ENCODE results near the gene HCAR1.
A peak's percentile ranks its signal among the peaks of the same experiment; 100 is the strongest.
"Not testable (repeated sequence)": the region's sequence is repeated elsewhere in the genome, so short reads cannot be mapped to it uniquely, and the experiment has no call there.

HCAR1 gene

GRCh38 chr12:122722387-122722786 lies 8.3 kb downstream of the HCAR1 start:
- DNase-seq (ENCODE audit: insufficient read length, low spot score) (no peak), FAIRE-seq (no peak)
- TF ChIP-seq TAF1 (IDR thresholded peaks at IDR 0.05; ENCODE audit: low read depth, low read length), result no peak
- TF ChIP-seq POLR2A (IDR thresholded peaks at IDR 0.05; ENCODE audit: low read depth, low read length), result no peak
- no peak for TF ChIP-seq SPI1 (IDR thresholded peaks at IDR 0.05; ENCODE audit: low read depth, low read length)
- TF ChIP-seq POLR2AphosphoS5 (IDR thresholded peaks at IDR 0.05; ENCODE audit: low read depth, low read length), result no peak
- no peak for TF ChIP-seq POU2F2 (IDR thresholded peaks at IDR 0.05; ENCODE audit: low read depth, low read length)
- TF ChIP-seq PAX5 (IDR thresholded peaks at IDR 0.05; ENCODE audit: insufficient read depth, low read length, severe bottlenecking), result no peak

DNA sequence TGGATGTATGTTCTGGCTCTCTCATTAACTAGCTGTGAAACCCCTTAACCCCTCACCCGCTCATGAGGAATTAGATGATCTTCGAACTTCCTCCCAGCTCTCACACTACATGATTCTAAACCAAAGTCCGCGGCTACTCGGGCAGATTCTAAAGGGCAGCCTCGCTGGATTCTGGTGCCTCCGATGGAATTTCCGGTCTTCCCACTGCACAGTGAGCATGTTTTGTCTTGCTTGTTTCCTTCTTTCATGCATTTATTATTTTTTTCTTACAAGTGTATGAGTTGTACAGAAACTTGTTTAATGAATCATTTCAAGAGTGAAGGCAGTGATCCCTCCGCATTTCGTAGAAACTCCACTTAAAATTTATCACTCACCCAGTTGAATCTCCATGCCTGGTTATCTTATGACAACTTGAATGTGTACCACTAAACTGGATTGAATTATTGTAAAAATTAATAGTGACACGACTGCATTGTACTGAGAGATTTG lies 9.5 kb downstream of the HCAR1 start:
- FAIRE-seq, result no peak
- no peak for TF ChIP-seq POU2F2 (IDR thresholded peaks at IDR 0.05; ENCODE audit: low read depth, low read length)
- TF ChIP-seq SPI1 (IDR thresholded peaks at IDR 0.05; ENCODE audit: low read depth, low read length), result no peak
- TF ChIP-seq POLR2A (IDR thresholded peaks at IDR 0.05; ENCODE audit: low read depth, low read length), result no peak
- no peak for TF ChIP-seq TAF1 (IDR thresholded peaks at IDR 0.05; ENCODE audit: low read depth, low read length)
- no peak for TF ChIP-seq POLR2AphosphoS5 (IDR thresholded peaks at IDR 0.05; ENCODE audit: low read depth, low read length)
- no peak for TF ChIP-seq PAX5 (IDR thresholded peaks at IDR 0.05; ENCODE audit: insufficient read depth, low read length, severe bottlenecking)

DNA sequence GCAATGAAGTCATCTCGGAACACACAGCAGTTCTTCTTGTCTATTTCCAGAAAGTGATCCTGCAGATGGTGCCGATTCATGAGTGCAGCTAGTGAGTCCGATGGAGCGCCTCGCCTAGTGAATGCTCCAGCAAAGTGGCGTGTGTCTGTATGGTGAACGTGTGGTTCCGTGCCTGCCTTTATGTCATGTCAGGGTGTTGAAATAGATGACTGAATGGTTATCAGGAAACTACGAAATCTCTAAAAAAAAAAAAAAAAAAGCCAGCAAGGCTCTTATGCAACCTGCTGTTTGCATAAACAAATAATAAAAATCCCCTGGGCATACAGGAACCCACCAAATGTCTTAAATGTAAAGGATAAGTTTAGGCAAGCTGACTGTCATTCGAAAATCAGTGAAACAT lies 14.0 kb downstream of the HCAR1 start, which contains the start of gene HCAR3:
HCAR3 (minus strand) TSS at position 154 of the 400 bp plus-strand sequence; CDS start at position 80, 74 bp downstream.
- DNase-seq (ENCODE audit: insufficient read length, low spot score); FAIRE-seq: not testable (repeated sequence)

More for the DNA sequence above, 9.5 kb downstream of the HCAR1 start:
- no peak for DNase-seq (ENCODE audit: insufficient read length, low spot score)

GRCh38 chr12:122715211-122715610 lies 15.4 kb downstream of the HCAR1 start:
- not testable (repeated sequence) for FAIRE-seq; DNase-seq (ENCODE audit: insufficient read length, low spot score)

- FAIRE-seq; DNase-seq (ENCODE audit: insufficient read length, low spot score): not testable (repeated sequence)
- TF ChIP-seq SPI1 (IDR thresholded peaks at IDR 0.05; ENCODE audit: low read depth, low read length), result peak; percentile 35; the same call in 1 of the 2 replicates
Observed at GRCh38 chr12:122713491-122714188, 17.0 kb downstream of the HCAR1 start.

- TF ChIP-seq SPI1 (IDR thresholded peaks at IDR 0.05; ENCODE audit: low read depth, low read length), result peak; percentile 47
- FAIRE-seq, result peak; percentile 16
- DNase-seq (ENCODE audit: insufficient read length, low spot score), result not testable (repeated sequence)
Observed at GRCh38 chr12:122711266-122711665, 19.4 kb downstream of the HCAR1 start.

GRCh38 chr12:122710341-122710740 lies 20.3 kb downstream of the HCAR1 start:
- FAIRE-seq; DNase-seq (ENCODE audit: insufficient read length, low spot score): not testable (repeated sequence)

- FAIRE-seq; DNase-seq (ENCODE audit: insufficient read length, low spot score): not testable (repeated sequence)
Observed at GRCh38 chr12:122709287-122709686, 21.4 kb downstream of the HCAR1 start.

- FAIRE-seq, result not testable (repeated sequence)
Observed at GRCh38 chr12:122703841-122704240, 26.8 kb downstream of the HCAR1 start.

GRCh38 chr12:122702890-122703611 lies 27.6 kb downstream of the HCAR1 start, which contains the start of gene HCAR2:
Gene HCAR2 (minus strand): TSS chr12:122703357. CDS start chr12:122703283, 74 bp downstream.
- not testable (repeated sequence) for DNase-seq (ENCODE audit: insufficient read length, low spot score); FAIRE-seq

More at GRCh38 chr12:122703841-122704240, 26.8 kb downstream of the HCAR1 start:
- not testable (repeated sequence) for DNase-seq (ENCODE audit: insufficient read length, low spot score)

DNA sequence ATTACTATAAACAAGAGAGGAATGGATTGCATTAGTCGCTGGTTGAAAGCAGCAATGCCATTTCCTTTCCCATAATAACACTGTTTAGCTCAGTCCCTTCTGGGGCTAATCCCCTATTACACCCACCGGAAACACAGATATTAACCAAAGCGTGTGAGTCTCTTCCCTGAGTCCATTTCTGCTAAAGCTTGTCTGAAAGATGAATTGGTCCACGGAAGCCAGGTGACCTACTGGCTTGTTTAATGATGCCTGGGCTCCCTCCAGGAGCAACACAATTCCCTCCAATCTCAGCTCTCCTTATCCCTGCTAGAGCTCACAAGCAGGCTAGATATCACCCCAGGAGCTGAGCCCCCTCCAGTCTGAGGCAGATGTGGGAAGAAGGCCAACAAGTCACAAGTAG lies 29.2 kb downstream of the HCAR1 start:
- not testable (repeated sequence) for DNase-seq (ENCODE audit: insufficient read length, low spot score); FAIRE-seq

GRCh38 chr12:122700038-122700710 lies 30.5 kb downstream of the HCAR1 start:
- FAIRE-seq, result peak; percentile 33
- DNase-seq (ENCODE audit: insufficient read length, low spot score), result not testable (repeated sequence)

- not testable (repeated sequence) for DNase-seq (ENCODE audit: insufficient read length, low spot score)
Observed at GRCh38 chr12:122696922-122697321, 33.7 kb downstream of the HCAR1 start.

More at GRCh38 chr12:122696922-122697321, 33.7 kb downstream of the HCAR1 start:
- FAIRE-seq, result not testable (repeated sequence)

Data from GM12891 (cell line).